Diencephalon (tissue), 1 donor: ENCODE data around the gene TKTL2. TPM values are rescaled to one million over a fixed set of nuclear protein-coding genes. Genes with fewer than 3 reads are reported as not detected.

Experiments
- total RNA-seq: library from RNA; depleted of rRNA; stranded (reverse); fragments of >200 nt; gene quantifications from one replicate; pipeline ENCODE4 v1.2.3, GENCODE V29; 2014

The TKTL2 gene
- 0.46 TPM for total RNA-seq

GRCh38 chr4:163473576-163473975, at the start of gene TKTL2:
Gene TKTL2, minus strand, starts transcription at chr4:163473754. Its CDS starts 20 bp downstream, at chr4:163473734.

GRCh38 chr4:163494360-163495241, 21.0 kb upstream of the TKTL2 start, which contains the start of gene TMA16:
Gene TMA16, plus strand, starts transcription at chr4:163494690. Its CDS starts 112 bp downstream, at chr4:163494802.

Other genes with a start within 250 kb of the TKTL2 start
- 19.8 TPM for gene NPY1R, start 141.2 kb downstream of the TKTL2 start, total RNA-seq
- gene NPY5R, start 129.9 kb downstream of the TKTL2 start, total RNA-seq: 11.3 TPM
- 21.2 TPM for gene TMA16, start 20.9 kb upstream of the TKTL2 start, total RNA-seq